ENCODE results near the gene TMEM175. TPM values are rescaled to one million over a fixed set of nuclear protein-coding genes. Genes with fewer than 3 reads are reported as not detected.
A peak's percentile ranks its signal among the peaks of the same experiment; 100 is the strongest.

Gene TMEM175
- total and polyA plus RNA-seq, 2 of the 8 experiments (the other 6 are each of a cell fraction or from before 2014, with no cell fraction given), result 4.9 to 20.7 TPM

DNA sequence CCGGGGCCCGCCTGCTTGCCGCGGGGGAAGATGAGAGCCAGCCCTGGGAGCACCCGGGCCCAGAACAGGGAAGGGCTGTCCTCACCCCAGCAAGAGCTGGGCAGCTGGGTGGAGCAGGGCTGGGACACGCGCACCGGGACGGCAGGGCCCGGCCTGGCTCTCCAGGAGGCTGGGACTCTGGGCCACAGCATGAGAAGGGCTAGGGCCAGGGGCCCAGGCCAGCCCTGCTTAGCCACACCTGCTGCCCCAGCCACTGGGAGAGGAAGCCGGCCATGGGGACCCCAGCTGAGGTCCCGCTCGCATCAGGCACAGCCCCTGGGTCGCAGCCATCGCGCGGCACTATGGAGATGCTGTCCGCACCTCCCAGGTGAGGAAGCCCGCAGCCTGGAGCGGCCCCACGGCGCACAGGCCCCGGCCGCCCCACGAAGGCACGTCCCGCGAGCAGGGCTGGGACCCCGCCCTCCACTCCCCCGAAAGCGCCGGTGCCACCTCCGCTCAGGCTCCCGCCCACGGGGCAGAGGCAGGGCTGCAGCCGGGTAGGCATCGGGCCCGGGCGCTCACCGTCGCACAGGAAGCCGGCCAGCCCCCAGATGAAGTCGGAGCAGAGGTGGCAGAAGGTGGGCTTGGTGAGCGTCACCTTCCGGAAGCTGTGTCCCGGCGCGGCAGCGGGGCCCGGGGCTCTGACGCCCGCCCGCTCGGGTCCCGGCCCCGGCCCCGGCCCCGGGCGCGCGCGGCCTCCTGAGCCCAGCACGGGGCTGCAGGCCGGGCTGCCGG, 40.6 kb downstream of the TMEM175 start:
- Histone ChIP-seq H3K56ac (replicated peaks; ENCODE audit: insufficient read length, low read depth, low read length) (no peak overlapping the region), H3K4me1 (replicated peaks in 1 of 4; ENCODE audit: control insufficient read depth in 3 of 4, insufficient read depth in 4 of 4, low read length in 3 of 4) (peaks cover 0 to 9% (median 4%) of the 10 kb centered on the region in 4 experiments; a peak in 3 of 7 replicates), H3K79me1 (ENCODE audit: low read depth, low read length) (no peaks in the 10 kb centered on the region), H3K9me3 (ENCODE audit: insufficient read depth in 2 of 2, low read depth in 1 of 2, low read length in 1 of 2) (peaks cover 5 to 11% of the 10 kb centered on the region in 2 experiments; a peak in 1 of 4 replicates), H4K5ac (ENCODE audit: insufficient read length, low read depth, low read length) (peak overlapping the region; percentile 43), H3K23me2 (ENCODE audit: low read depth, low read length) (peaks cover 7% of the 10 kb centered on the region; the same call in 1 of the 2 replicates), H3K23ac (ENCODE audit: insufficient read length) (no peak overlapping the region), H3K9ac (replicated peaks in 1 of 4; ENCODE audit: extremely low read depth in 1 of 4, low read depth in 3 of 4, low read length in 3 of 4) (peak overlapping the region in 1 of 4 experiments; percentile 65; a peak in 1 of 7 replicates), H2BK5ac (ENCODE audit: low read depth, low read length) (no peak overlapping the region), H4K8ac (ENCODE audit: extremely low read depth, insufficient read depth, low read length) (0 out of 2 replicates have a peak overlapping the region, but pooled peaks have one; percentile 46), H3K4me3 (ENCODE audit: extremely low read depth in 1 of 4, insufficient read depth in 2 of 4, low read depth in 3 of 4, low read length in 4 of 4) (peak overlapping the region; percentile 51 to 80 (median 64)), H3K14ac (ENCODE audit: insufficient read length) (no peak overlapping the region), H2AK5ac (ENCODE audit: low read depth, low read length) (no peak overlapping the region), H2BK20ac (ENCODE audit: low read length) (no peak overlapping the region), H3K4me2 (ENCODE audit: insufficient read depth in 1 of 2, low read depth in 2 of 2, low read length in 2 of 2) (peak overlapping the region; percentile 77 to 95), H3K36me3 (ENCODE audit: control insufficient read depth in 2 of 4, insufficient read depth in 4 of 4, low read length in 3 of 4) (no peaks in the 10 kb centered on the region), H2BK120ac (replicated peaks; ENCODE audit: low read depth, low read length) (no peak overlapping the region), H3K4ac (replicated peaks; ENCODE audit: insufficient read length, low read depth, low read length) (no peak overlapping the region), H3K79me2 (ENCODE audit: control insufficient read depth in 1 of 2, insufficient read depth in 2 of 2, low read length in 2 of 2) (no peaks in the 10 kb centered on the region), H2BK12ac (ENCODE audit: low read depth, low read length) (no peak overlapping the region), H4K91ac (replicated peaks; ENCODE audit: insufficient read length, low read length) (no peak overlapping the region), H3K27me3 (replicated peaks in 1 of 4; ENCODE audit: control insufficient read depth in 3 of 4, extremely low read depth in 1 of 4, insufficient read depth in 3 of 4, low read length in 3 of 4) (peaks cover 7 to 37% (median 29%) of the 10 kb centered on the region in 4 experiments; a peak in 6 of 7 replicates), H3K27ac (ENCODE audit: low read depth, low read length) (no peak overlapping the region), H4K20me1 (replicated peaks in 1 of 2; ENCODE audit: control insufficient read depth in 1 of 2, insufficient read depth in 2 of 2, low read length in 2 of 2) (peaks cover 6 to 17% of the 10 kb centered on the region in 2 experiments), H2AFZ (ENCODE audit: low read length) (no peak overlapping the region; the same call in 1 of the 2 replicates), H2BK15ac (ENCODE audit: low read length) (no peak overlapping the region), H3K18ac (ENCODE audit: extremely low read depth, low read length) (no peak overlapping the region)
- ChIA-PET CTCF (ENCODE audit: partially characterized antibody) (no interaction called here), POLR2A (ENCODE audit: partially characterized antibody) (no interaction called here)
- DNase-seq (ENCODE audit: low read depth in 1 of 2, low spot score in 2 of 2) (peak in 1 of 2 experiments; percentile 78), FAIRE-seq (no peak)
- 1% methylated on average over 30 of the region's 65 CpGs; no CpG with 5 or more reads in 1 of the 2 experiments for WGBS, 2 experiments (ENCODE audit: extremely low coverage in 1 of 2, insufficient coverage in 1 of 2, insufficient read length in 1 of 2, insufficient replicate concordance in 2 of 2, low coverage in 1 of 2, low lambda C conversion rate in 2 of 2, missing lambda C conversion rate in 1 of 2)
- TF ChIP-seq EZH2 (IDR thresholded peaks at IDR 0.05; ENCODE audit: low read depth, low read length, severe bottlenecking) (peak; percentile 43), SP1 (IDR thresholded peaks at IDR 0.05; ENCODE audit: low read depth, low read length) (no peak), CEBPB (IDR thresholded peaks at IDR 0.05; ENCODE audit: low read depth, low read length) (no peak), ATF2 (IDR thresholded peaks at IDR 0.05; ENCODE audit: low read length) (no peak), HDAC6 (IDR thresholded peaks at IDR 0.05; ENCODE audit: low read depth, low read length) (no peak), SIN3A (conservative IDR thresholded peaks at IDR 0.05 in 1 of 2, IDR thresholded peaks at IDR 0.05 in 1 of 2; ENCODE audit: low read depth in 1 of 2, low read length in 2 of 2) (no peak), CHD1 (IDR thresholded peaks at IDR 0.05; ENCODE audit: low read depth, low read length) (no peak), SUZ12 (IDR thresholded peaks at IDR 0.05; ENCODE audit: low read length) (peak; percentile 40; the same call in 1 of the 2 replicates), KDM4A (IDR thresholded peaks at IDR 0.05; ENCODE audit: low read depth, low read length, severe bottlenecking) (no peak)
- TF ChIP-seq, protein P1, sequence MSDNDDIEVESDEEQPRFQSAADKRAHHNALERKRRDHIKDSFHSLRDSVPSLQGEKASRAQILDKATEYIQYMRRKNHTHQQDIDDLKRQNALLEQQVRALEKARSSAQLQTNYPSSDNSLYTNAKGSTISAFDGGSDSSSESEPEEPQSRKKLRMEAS (IDR thresholded peaks at IDR 0.05), result no peak
